Activated CD8-positive, alpha-beta T cell treated with anti-CD3 and anti-CD28 coated beads for 36 hours (primary cell): Measurements from ENCODE around the gene NOL8. TPM values are rescaled to one million over a fixed set of nuclear protein-coding genes. Genes with fewer than 3 reads are reported as not detected.

ENCODE experiments used
- ATAC-seq: fragments of 200-7000 bp; cut with Tn5 transposase; one replicate; pipeline ENCODE4 v1.10.0; 2021; ENCODE audit warnings: mild to moderate bottlenecking, moderate library complexity
- CTCF ChIA-PET: fragments of 350-600 bp; sonication (Branson Sonifier 250); formaldehyde crosslinking; loops from one replicate; lab custom pipeline; 2021; ENCODE audit warnings: antibody characterized with exemption; lab: Charles Lee
- POLR2A ChIA-PET: fragments of 350-600 bp; sonication (Branson Sonifier 250); formaldehyde crosslinking; loops from one replicate; lab custom pipeline; 2021; ENCODE audit warnings: antibody characterized with exemption; lab: Charles Lee
- DNase-seq: peaks from one replicate; pipeline ENCODE4 v3.0.0-alpha.2; 2020
- H3K27ac Mint-ChIP-seq: one replicate; pipeline ENCODE4 v1.8.0; 2021; ENCODE audit warnings: mild to moderate bottlenecking, mixed read lengths
- H3K27me3 Mint-ChIP-seq: one replicate; pipeline ENCODE4 v1.8.0; 2021; ENCODE audit warnings: mixed read lengths
- H3K36me3 Mint-ChIP-seq: one replicate; pipeline ENCODE4 v1.8.0; 2021; ENCODE audit warnings: low read depth, mixed read lengths
- H3K4me1 Mint-ChIP-seq: one replicate; pipeline ENCODE4 v1.8.0; 2021; ENCODE audit warnings: low read depth, mixed read lengths
- H3K4me3 Mint-ChIP-seq: one replicate; pipeline ENCODE4 v1.8.0; 2021; ENCODE audit warnings: mild to moderate bottlenecking, moderate library complexity, mixed read lengths
- H3K9me3 Mint-ChIP-seq: one replicate; pipeline ENCODE4 v1.8.0; 2021; ENCODE audit warnings: mixed read lengths
- CTCF ChIP-seq: fragments of 200-600 bp; IDR thresholded peaks from one replicate; pipeline ENCODE4 v1.8.0; 2022; ENCODE audit warnings: antibody characterized with exemption, mild to moderate bottlenecking
- intact Hi-C: fragments of 100-400 bp; cut with micrococcal nuclease; formaldehyde crosslinking; loops from one replicate; pipeline ENCODE4 v1.10.0; 2022
- total RNA-seq, 2 experiments: library from RNA; stranded (reverse); gene quantifications; one replicate each; pipeline ENCODE4 v1.2.3, GENCODE V29; 2021

NOL8 gene
- total RNA-seq, 2 experiments from 2014 or later = 44.1 to 46.5 TPM

- H3K9me3 Mint-ChIP-seq = no peaks in the 10 kb centered on the region
- no peak overlapping the region for H3K27ac Mint-ChIP-seq
- intact Hi-C loops = no loop called here
- no peaks in the 10 kb centered on the region for H3K27me3 Mint-ChIP-seq
- H3K36me3 Mint-ChIP-seq = peaks cover 64% of the 10 kb centered on the region
- no peak for DNase-seq
- POLR2A ChIA-PET = interaction anchor here (0.8 to 1.4 kb wide), 4 partner anchors 12 to 21 kb away, joined by 3 to 4 read pairs (median 3); partner anchors contain the start of genes CENPP and NOL8
- no peak for TF ChIP-seq CTCF
- H3K4me3 Mint-ChIP-seq = no peak overlapping the region
- ATAC-seq = no peak
- peaks cover 19% of the 10 kb centered on the region for H3K4me1 Mint-ChIP-seq
- CTCF ChIA-PET = interaction anchor here (1.2 to 1.5 kb wide), 2 partner anchors 12 to 326 kb away, joined by 3 to 4 read pairs; no protein-coding TSS in a partner anchor
Observed at GRCh38 chr9:92308893-92309292, 16.3 kb downstream of the NOL8 start.

- no peak for ATAC-seq
- POLR2A ChIA-PET = interaction anchor here (1.4 to 2.6 kb wide), 3 partner anchors 13 to 24 kb away, joined by 4 to 10 read pairs (median 4); partner anchors contain the start of genes CENPP and NOL8
- DNase-seq = no peak
- H3K4me1 Mint-ChIP-seq = peaks cover 14% of the 10 kb centered on the region
- no peaks in the 10 kb centered on the region for H3K27me3 Mint-ChIP-seq
- peaks cover 52% of the 10 kb centered on the region for H3K36me3 Mint-ChIP-seq
- no peak overlapping the region for H3K4me3 Mint-ChIP-seq
- TF ChIP-seq CTCF = no peak
- H3K9me3 Mint-ChIP-seq = no peaks in the 10 kb centered on the region
- intact Hi-C loops = no loop called here
- CTCF ChIA-PET = no interaction called here
- H3K27ac Mint-ChIP-seq = no peak overlapping the region
Observed at GRCh38 chr9:92300936-92301335, 24.2 kb downstream of the NOL8 start.

GRCh38 chr9:92299116-92299515 is 26.0 kb downstream of the NOL8 start:
- no peaks in the 10 kb centered on the region for H3K27me3 Mint-ChIP-seq
- peaks cover 28% of the 10 kb centered on the region for H3K4me1 Mint-ChIP-seq
- peaks cover 50% of the 10 kb centered on the region for H3K36me3 Mint-ChIP-seq
- peak overlapping the region; percentile 64 for H3K27ac Mint-ChIP-seq
- DNase-seq (no peak), ATAC-seq (no peak)
- H3K4me3 Mint-ChIP-seq = no peak overlapping the region
- CTCF ChIA-PET = interaction anchor here (1.5 kb wide), 1 partner anchor 159 kb away, joined by 4 read pairs; no protein-coding TSS in a partner anchor
- H3K9me3 Mint-ChIP-seq = no peaks in the 10 kb centered on the region
- TF ChIP-seq CTCF = no peak
- intact Hi-C loops = no loop called here
- POLR2A ChIA-PET = interaction anchor here (1.2 to 2.1 kb wide), 3 partner anchors 11 to 27 kb away, joined by 3 to 4 read pairs (median 4); partner anchors contain the start of gene CENPP

DNA sequence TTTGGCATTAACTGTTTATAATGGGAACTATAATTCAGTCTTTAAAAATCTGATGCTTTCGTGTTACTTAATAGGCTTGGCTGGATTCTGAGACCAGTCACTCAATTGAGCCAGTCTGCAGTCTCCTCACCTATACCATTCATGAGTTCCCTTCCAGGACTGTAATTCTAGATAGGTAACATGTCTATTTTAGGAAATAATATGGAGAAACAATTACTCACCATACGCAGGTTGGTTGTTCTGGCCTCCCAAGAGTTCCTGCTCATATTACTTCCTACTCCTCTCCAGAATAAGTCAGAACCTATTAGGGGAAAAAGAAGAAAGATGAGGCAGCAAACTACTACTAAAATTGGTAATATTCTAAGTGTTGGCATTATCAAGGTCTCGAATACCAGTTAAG is 27.1 kb downstream of the NOL8 start:
- DNase-seq (no peak), ATAC-seq (no peak)
- H3K9me3 Mint-ChIP-seq = no peaks in the 10 kb centered on the region
- TF ChIP-seq CTCF = no peak
- ChIA-PET POLR2A (interaction anchor here (1.6 kb wide), 1 partner anchor 21 kb away, joined by 3 read pairs; no protein-coding TSS in a partner anchor), CTCF (no interaction called here)
- H3K27me3 Mint-ChIP-seq = no peaks in the 10 kb centered on the region
- peaks cover 47% of the 10 kb centered on the region for H3K36me3 Mint-ChIP-seq
- peaks cover 28% of the 10 kb centered on the region for H3K4me1 Mint-ChIP-seq
- peak overlapping the region; percentile 84 for H3K27ac Mint-ChIP-seq
- intact Hi-C loops = no loop called here
- no peak overlapping the region for H3K4me3 Mint-ChIP-seq

- H3K36me3 Mint-ChIP-seq = peaks cover 47% of the 10 kb centered on the region
Observed at GRCh38 chr9:92297611-92298010, 27.5 kb downstream of the NOL8 start.

More at GRCh38 chr9:92297611-92298010, 27.5 kb downstream of the NOL8 start:
- POLR2A ChIA-PET = no interaction called here
- intact Hi-C loops = no loop called here
- Mint-ChIP-seq H3K27ac (peak overlapping the region; percentile 84), H3K9me3 (no peaks in the 10 kb centered on the region), H3K4me3 (no peak overlapping the region), H3K27me3 (no peaks in the 10 kb centered on the region), H3K4me1 (peaks cover 32% of the 10 kb centered on the region)
- CTCF ChIA-PET = interaction anchor here (0.8 to 0.9 kb wide), 2 partner anchors 10 to 22 kb away, joined by 3 to 4 read pairs; no protein-coding TSS in a partner anchor
- DNase-seq = no peak
- TF ChIP-seq CTCF = no peak
- no peak for ATAC-seq
